ENCODE data around the gene CHRNB4.
A peak's percentile ranks its signal among the peaks of the same experiment; 100 is the strongest.
"Not testable (repeated sequence)": the region's sequence is repeated elsewhere in the genome, so short reads cannot be mapped to it uniquely, and the experiment has no call there.

Gene CHRNB4

DNA sequence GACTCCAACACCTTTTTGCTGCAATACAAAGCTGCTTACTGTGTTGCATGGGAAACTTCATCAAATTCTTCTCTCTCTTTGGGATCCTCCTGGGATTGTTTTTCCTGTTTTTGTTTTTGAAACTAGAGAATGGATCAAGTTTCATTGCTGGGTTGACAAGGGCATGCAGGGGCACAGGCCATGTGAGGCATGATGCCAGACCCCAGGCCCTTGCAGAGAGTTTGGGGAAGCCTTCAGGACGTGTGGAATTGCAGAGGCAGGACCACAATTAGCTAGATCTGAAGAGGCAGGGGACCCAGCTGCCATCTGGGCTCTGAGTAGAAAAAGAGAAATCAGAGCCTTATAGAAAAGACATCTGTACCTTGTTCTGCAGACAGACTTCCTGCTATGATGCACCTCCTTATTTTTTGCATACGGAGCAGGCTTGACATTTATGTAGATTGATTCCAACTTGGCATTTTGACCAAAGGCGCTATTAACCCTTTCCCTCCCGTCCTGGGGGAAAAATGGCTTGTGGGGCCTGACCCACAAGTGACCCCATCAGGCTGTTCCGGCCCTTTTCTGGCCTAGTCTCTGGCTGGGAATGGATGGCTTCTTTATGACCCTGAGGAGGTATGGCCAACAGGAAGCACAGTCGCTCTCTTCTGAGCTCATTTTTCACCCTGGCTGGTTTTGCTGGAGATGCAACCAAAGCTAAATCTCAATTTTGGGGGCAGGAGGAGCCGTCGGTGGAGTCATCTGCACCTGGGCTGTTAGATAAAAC is 44.3 kb upstream of the CHRNB4 start:
- TF ChIP-seq ZNF70 (CRISPR knock-in tag; IDR thresholded peaks at IDR 0.05) (0 out of 2 replicates have a peak, but pooled peaks have one; percentile 29), GLIS3 (CRISPR knock-in tag; IDR thresholded peaks at IDR 0.05) (peak; percentile 71; the same call in 1 of the 2 replicates), ARNTL (CRISPR knock-in tag; IDR thresholded peaks at IDR 0.05; ENCODE audit: borderline replicate concordance, low read depth) (no peak), CSDC2 (CRISPR knock-in tag; IDR thresholded peaks at IDR 0.05) (no peak)
- TF ChIP-seq, protein P1, sequence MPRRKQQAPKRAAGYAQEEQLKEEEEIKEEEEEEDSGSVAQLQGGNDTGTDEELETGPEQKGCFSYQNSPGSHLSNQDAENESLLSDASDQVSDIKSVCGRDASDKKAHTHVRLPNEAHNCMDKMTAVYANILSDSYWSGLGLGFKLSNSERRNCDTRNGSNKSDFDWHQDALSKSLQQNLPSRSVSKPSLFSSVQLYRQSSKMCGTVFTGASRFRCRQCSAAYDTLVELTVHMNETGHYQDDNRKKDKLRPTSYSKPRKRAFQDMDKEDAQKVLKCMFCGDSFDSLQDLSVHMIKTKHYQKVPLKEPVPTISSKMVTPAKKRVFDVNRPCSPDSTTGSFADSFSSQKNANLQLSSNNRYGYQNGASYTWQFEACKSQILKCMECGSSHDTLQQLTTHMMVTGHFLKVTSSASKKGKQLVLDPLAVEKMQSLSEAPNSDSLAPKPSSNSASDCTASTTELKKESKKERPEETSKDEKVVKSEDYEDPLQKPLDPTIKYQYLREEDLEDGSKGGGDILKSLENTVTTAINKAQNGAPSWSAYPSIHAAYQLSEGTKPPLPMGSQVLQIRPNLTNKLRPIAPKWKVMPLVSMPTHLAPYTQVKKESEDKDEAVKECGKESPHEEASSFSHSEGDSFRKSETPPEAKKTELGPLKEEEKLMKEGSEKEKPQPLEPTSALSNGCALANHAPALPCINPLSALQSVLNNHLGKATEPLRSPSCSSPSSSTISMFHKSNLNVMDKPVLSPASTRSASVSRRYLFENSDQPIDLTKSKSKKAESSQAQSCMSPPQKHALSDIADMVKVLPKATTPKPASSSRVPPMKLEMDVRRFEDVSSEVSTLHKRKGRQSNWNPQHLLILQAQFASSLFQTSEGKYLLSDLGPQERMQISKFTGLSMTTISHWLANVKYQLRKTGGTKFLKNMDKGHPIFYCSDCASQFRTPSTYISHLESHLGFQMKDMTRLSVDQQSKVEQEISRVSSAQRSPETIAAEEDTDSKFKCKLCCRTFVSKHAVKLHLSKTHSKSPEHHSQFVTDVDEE (CRISPR knock-in tag; IDR thresholded peaks at IDR 0.05) = peak; percentile 95
- peak; percentile 57 for ATAC-seq

DNA sequence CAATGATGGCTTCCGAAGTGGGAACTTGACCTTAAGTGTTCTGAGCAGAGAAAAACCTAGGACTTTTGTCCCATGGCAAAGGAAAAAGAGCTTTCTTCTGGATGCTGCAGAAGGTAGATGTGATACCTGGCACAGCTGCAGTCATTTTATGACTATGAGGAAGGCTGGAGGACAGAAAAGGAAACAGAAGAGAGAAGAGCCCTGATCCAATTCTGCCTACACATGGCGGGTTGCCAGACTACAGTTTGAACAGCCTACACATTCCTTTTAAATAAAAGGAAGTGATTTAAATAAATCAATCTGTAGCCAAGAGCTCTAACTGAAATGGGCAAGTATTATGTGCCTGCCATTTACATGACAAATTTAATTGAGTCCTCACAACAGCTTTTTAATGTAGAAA is 43.6 kb upstream of the CHRNB4 start:
- no peak for ATAC-seq
- TF ChIP-seq, protein P2, sequence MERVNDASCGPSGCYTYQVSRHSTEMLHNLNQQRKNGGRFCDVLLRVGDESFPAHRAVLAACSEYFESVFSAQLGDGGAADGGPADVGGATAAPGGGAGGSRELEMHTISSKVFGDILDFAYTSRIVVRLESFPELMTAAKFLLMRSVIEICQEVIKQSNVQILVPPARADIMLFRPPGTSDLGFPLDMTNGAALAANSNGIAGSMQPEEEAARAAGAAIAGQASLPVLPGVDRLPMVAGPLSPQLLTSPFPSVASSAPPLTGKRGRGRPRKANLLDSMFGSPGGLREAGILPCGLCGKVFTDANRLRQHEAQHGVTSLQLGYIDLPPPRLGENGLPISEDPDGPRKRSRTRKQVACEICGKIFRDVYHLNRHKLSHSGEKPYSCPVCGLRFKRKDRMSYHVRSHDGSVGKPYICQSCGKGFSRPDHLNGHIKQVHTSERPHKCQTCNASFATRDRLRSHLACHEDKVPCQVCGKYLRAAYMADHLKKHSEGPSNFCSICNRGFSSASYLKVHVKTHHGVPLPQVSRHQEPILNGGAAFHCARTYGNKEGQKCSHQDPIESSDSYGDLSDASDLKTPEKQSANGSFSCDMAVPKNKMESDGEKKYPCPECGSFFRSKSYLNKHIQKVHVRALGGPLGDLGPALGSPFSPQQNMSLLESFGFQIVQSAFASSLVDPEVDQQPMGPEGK (CRISPR knock-in tag; IDR thresholded peaks at IDR 0.05; ENCODE audit: borderline replicate concordance) = no peak

DNA sequence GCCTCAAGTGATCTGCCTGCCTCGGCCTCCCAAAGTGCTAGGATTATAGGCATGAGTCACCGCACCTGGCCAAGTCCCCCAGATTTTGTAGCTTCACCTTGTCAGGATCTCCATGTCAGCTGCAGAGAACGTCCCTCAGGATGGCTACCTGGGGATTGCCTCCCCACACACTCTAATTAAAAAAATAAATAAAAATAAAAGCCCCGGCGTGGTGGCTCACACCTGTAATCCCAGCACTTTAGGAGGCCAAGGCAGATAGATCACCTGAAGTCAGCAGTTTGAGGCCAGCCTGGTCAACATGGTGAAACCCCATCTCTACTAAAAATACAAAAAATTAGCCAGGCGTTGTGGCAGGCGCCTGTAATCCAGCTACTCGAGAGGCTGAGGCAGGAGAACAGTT is 42.6 kb upstream of the CHRNB4 start:
- not testable (repeated sequence) for ATAC-seq

DNA sequence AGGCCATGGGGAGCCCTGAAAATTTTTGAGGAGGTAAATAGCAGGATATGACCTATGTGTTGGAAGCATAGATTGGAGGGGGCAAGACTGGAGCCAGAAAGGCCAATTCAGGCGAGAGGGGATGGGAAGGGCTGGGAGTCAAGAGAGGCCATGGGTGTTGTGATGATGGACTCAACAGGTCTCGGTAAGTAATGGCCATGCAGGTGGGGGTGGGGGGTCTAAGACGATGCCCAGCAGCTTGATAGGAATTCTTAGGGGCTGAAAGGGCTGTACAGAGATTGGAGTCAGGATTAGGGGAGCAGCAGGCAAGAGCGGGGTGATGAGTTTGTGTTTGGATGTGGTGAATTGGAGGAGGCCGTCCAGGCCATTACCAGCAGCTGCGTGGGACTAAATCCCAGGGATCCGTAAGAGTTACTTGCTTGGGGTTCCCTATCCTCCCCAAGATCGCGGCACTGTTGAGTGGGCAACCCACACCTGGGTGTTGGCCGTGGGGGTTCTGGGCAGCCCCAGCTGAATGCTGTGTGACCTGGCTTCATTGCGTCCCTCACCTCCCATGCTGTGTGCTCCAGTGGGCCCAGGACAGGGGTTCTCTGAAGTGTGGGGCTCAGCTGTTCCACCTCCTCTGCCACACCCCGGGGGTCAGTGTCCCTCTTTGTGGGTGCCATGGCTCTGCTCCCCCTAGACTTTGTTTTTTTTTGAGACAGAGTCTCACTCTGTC is 41.8 kb upstream of the CHRNB4 start:
- TF ChIP-seq ARNTL (CRISPR knock-in tag; IDR thresholded peaks at IDR 0.05; ENCODE audit: borderline replicate concordance, low read depth) (no peak), SNAI2 (CRISPR knock-in tag; IDR thresholded peaks at IDR 0.05) (no peak), ISL1 (CRISPR knock-in tag; IDR thresholded peaks at IDR 0.05) (no peak), PPARA (CRISPR knock-in tag; IDR thresholded peaks at IDR 0.05; ENCODE audit: borderline replicate concordance) (no peak), RARB (CRISPR knock-in tag; IDR thresholded peaks at IDR 0.05) (no peak), BACH2 (CRISPR knock-in tag; IDR thresholded peaks at IDR 0.05; ENCODE audit: borderline replicate concordance) (no peak), ZC3H10 (CRISPR knock-in tag; IDR thresholded peaks at IDR 0.05) (no peak), ZNF70 (CRISPR knock-in tag; IDR thresholded peaks at IDR 0.05) (no peak), ZNF565 (CRISPR knock-in tag; conservative IDR thresholded peaks at IDR 0.05; ENCODE audit: low read depth) (no peak), GLIS3 (CRISPR knock-in tag; IDR thresholded peaks at IDR 0.05) (no peak), TOX (CRISPR knock-in tag; IDR thresholded peaks at IDR 0.05; ENCODE audit: borderline replicate concordance) (no peak)
- TF ChIP-seq, protein P1 (CRISPR knock-in tag; IDR thresholded peaks at IDR 0.05) = no peak
- TF ChIP-seq, protein P3, sequence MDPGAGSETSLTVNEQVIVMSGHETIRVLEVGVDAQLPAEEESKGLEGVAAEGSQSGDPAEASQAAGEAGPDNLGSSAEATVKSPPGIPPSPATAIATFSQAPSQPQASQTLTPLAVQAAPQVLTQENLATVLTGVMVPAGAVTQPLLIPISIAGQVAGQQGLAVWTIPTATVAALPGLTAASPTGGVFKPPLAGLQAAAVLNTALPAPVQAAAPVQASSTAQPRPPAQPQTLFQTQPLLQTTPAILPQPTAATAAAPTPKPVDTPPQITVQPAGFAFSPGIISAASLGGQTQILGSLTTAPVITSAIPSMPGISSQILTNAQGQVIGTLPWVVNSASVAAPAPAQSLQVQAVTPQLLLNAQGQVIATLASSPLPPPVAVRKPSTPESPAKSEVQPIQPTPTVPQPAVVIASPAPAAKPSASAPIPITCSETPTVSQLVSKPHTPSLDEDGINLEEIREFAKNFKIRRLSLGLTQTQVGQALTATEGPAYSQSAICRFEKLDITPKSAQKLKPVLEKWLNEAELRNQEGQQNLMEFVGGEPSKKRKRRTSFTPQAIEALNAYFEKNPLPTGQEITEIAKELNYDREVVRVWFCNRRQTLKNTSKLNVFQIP (CRISPR knock-in tag; IDR thresholded peaks at IDR 0.05; ENCODE audit: borderline replicate concordance, low read depth) = no peak
- TF ChIP-seq, protein P4, sequence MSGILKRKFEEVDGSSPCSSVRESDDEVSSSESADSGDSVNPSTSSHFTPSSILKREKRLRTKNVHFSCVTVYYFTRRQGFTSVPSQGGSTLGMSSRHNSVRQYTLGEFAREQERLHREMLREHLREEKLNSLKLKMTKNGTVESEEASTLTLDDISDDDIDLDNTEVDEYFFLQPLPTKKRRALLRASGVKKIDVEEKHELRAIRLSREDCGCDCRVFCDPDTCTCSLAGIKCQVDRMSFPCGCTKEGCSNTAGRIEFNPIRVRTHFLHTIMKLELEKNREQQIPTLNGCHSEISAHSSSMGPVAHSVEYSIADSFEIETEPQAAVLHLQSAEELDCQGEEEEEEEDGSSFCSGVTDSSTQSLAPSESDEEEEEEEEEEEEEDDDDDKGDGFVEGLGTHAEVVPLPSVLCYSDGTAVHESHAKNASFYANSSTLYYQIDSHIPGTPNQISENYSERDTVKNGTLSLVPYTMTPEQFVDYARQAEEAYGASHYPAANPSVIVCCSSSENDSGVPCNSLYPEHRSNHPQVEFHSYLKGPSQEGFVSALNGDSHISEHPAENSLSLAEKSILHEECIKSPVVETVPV (CRISPR knock-in tag; IDR thresholded peaks at IDR 0.05) = no peak
- TF ChIP-seq, protein P5, sequence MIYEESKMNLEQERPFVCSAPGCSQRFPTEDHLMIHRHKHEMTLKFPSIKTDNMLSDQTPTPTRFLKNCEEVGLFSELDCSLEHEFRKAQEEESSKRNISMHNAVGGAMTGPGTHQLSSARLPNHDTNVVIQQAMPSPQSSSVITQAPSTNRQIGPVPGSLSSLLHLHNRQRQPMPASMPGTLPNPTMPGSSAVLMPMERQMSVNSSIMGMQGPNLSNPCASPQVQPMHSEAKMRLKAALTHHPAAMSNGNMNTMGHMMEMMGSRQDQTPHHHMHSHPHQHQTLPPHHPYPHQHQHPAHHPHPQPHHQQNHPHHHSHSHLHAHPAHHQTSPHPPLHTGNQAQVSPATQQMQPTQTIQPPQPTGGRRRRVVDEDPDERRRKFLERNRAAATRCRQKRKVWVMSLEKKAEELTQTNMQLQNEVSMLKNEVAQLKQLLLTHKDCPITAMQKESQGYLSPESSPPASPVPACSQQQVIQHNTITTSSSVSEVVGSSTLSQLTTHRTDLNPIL (CRISPR knock-in tag; IDR thresholded peaks at IDR 0.05; ENCODE audit: low read depth) = no peak
- TF ChIP-seq, protein P2 (CRISPR knock-in tag; IDR thresholded peaks at IDR 0.05; ENCODE audit: borderline replicate concordance) = no peak
- ATAC-seq = no peak
